Measurements from ENCODE around the gene RPTOR.

RPTOR gene

GRCh38 chr17:80722661-80723060 lies 178.0 kb downstream of the RPTOR start:
- Histone ChIP-seq H4K20me1 (ENCODE audit: insufficient read depth, low read length) (peaks cover 40% of the 10 kb centered on the region), H3K9ac (ENCODE audit: low read length) (no peak overlapping the region), H3K79me2 (ENCODE audit: low read length) (peaks cover 58% of the 10 kb centered on the region), H2AFZ (ENCODE audit: low read depth, low read length) (no peak overlapping the region), H3K4me2 (ENCODE audit: low read length) (no peak overlapping the region), H3K36me3 (replicated peaks; ENCODE audit: low read depth, low read length) (no peaks in the 10 kb centered on the region), H3K27me3 (ENCODE audit: low read depth, low read length) (no peaks in the 10 kb centered on the region), H3K9me3 (ENCODE audit: insufficient read depth, low read length) (no peaks in the 10 kb centered on the region), H3K27ac (ENCODE audit: low read length) (no peak overlapping the region), H3K4me1 (ENCODE audit: low read length) (peaks cover 15% of the 10 kb centered on the region), H3K4me3 (ENCODE audit: low read length) (no peak overlapping the region)
- no peak for TF ChIP-seq EZH2phosphoT487 (IDR thresholded peaks at IDR 0.05; ENCODE audit: low read depth)
- TF ChIP-seq CTCF (IDR thresholded peaks at IDR 0.05; ENCODE audit: low read depth, low read length) = no peak

- H3K27ac ChIP-seq (ENCODE audit: low read length) = no peak overlapping the region
- no peak for TF ChIP-seq CTCF (IDR thresholded peaks at IDR 0.05; ENCODE audit: low read depth, low read length)
- TF ChIP-seq EZH2phosphoT487 (IDR thresholded peaks at IDR 0.05; ENCODE audit: low read depth) = no peak
- H3K79me2 ChIP-seq (ENCODE audit: low read length) = peaks cover 39% of the 10 kb centered on the region
- H3K4me1 ChIP-seq (ENCODE audit: low read length) = peaks cover 15% of the 10 kb centered on the region
- H4K20me1 ChIP-seq (ENCODE audit: insufficient read depth, low read length) = peaks cover 29% of the 10 kb centered on the region
- no peak overlapping the region for H3K4me2 ChIP-seq (ENCODE audit: low read length)
- H3K9me3 ChIP-seq (ENCODE audit: insufficient read depth, low read length) = no peaks in the 10 kb centered on the region
- no peak overlapping the region for H2AFZ ChIP-seq (ENCODE audit: low read depth, low read length)
- no peaks in the 10 kb centered on the region for H3K27me3 ChIP-seq (ENCODE audit: low read depth, low read length)
- no peaks in the 10 kb centered on the region for H3K36me3 ChIP-seq (replicated peaks; ENCODE audit: low read depth, low read length)
- H3K9ac ChIP-seq (ENCODE audit: low read length) = no peak overlapping the region
- H3K4me3 ChIP-seq (ENCODE audit: low read length) = no peak overlapping the region
These were observed 180.2 kb downstream of the RPTOR start for GRCh38 chr17:80724775-80725266.

DNA sequence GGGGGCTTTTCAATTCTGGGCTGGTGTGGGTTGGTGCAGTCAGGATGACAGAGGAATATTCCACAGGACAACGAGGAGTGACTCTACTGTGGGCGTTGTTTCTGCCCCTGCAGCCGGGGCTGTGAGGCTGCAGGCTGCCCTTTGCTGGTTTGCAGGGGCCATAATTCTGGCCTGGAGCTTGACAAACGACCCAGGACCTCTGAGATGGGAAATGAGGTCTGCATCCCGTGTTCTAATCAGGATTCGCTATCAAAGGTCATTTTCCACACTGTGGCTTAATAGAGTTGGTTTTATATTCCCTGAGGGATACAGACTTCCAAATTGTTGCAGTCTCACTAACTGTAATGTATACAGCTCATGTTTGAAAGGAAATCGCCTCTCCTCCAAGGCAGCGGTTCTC lies 180.9 kb downstream of the RPTOR start:
- H3K79me2 ChIP-seq (ENCODE audit: low read length) = peaks cover 36% of the 10 kb centered on the region
- peaks cover 10% of the 10 kb centered on the region for H3K4me1 ChIP-seq (ENCODE audit: low read length)
- no peak overlapping the region for H3K27ac ChIP-seq (ENCODE audit: low read length)
- H3K4me2 ChIP-seq (ENCODE audit: low read length) = no peak overlapping the region
- peaks cover 24% of the 10 kb centered on the region for H4K20me1 ChIP-seq (ENCODE audit: insufficient read depth, low read length)
- no peaks in the 10 kb centered on the region for H3K36me3 ChIP-seq (replicated peaks; ENCODE audit: low read depth, low read length)
- no peak overlapping the region for H3K9ac ChIP-seq (ENCODE audit: low read length)
- H2AFZ ChIP-seq (ENCODE audit: low read depth, low read length) = no peak overlapping the region
- no peaks in the 10 kb centered on the region for H3K9me3 ChIP-seq (ENCODE audit: insufficient read depth, low read length)
- H3K27me3 ChIP-seq (ENCODE audit: low read depth, low read length) = no peaks in the 10 kb centered on the region
- H3K4me3 ChIP-seq (ENCODE audit: low read length) = no peak overlapping the region
- no peak for TF ChIP-seq CTCF (IDR thresholded peaks at IDR 0.05; ENCODE audit: low read depth, low read length)
- TF ChIP-seq EZH2phosphoT487 (IDR thresholded peaks at IDR 0.05; ENCODE audit: low read depth) = no peak

DNA sequence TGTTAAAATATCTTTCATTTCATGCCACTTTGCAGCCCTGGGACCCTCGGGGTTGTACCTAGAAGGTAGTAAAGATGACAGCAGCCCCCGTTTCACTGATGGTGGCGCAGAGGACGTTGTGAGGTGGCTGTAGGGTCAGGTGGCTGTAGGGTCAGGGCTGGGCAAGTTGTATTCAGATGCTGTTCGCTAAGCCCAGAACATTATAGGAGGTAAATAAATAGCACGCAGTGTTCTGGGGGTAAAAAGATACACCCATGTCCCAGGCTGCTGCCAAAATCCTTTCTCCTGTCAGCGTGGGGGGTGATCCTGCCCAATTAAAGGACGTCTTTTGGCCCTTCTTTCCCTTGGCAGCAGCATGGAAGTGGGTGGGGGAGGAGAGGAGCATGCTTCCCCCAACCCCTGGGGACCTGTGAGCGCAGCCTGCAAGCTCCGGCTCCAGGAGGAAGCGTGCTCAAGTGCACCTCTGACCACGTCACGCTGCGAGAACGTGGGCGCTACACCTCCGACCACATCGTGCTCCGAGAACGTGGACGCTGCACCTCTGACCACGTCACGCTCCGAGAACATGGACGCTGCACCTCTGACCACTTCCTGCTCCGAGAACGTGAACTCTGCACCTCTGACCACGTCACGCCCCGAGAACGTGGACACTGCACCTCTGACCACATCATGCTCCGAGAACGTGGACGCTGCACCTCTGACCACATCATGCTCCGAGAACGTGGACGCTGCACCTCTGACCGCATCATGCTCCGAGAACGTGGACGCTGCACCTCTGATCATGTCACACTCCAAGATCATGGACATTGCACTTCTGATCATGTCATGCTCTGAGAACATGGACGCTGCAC lies 182.1 kb downstream of the RPTOR start:
- Histone ChIP-seq H3K9me3 (ENCODE audit: insufficient read depth, low read length) (no peaks in the 10 kb centered on the region), H2AFZ (ENCODE audit: low read depth, low read length) (no peak overlapping the region), H3K27ac (ENCODE audit: low read length) (no peak overlapping the region), H4K20me1 (ENCODE audit: insufficient read depth, low read length) (peaks cover 21% of the 10 kb centered on the region), H3K27me3 (ENCODE audit: low read depth, low read length) (no peaks in the 10 kb centered on the region), H3K4me1 (ENCODE audit: low read length) (no peaks in the 10 kb centered on the region), H3K79me2 (ENCODE audit: low read length) (peaks cover 27% of the 10 kb centered on the region), H3K4me2 (ENCODE audit: low read length) (no peak overlapping the region), H3K9ac (ENCODE audit: low read length) (no peak overlapping the region), H3K4me3 (ENCODE audit: low read length) (no peak overlapping the region), H3K36me3 (replicated peaks; ENCODE audit: low read depth, low read length) (no peaks in the 10 kb centered on the region)
- TF ChIP-seq EZH2phosphoT487 (IDR thresholded peaks at IDR 0.05; ENCODE audit: low read depth) (no peak), CTCF (IDR thresholded peaks at IDR 0.05; ENCODE audit: low read depth, low read length) (no peak)
